B cell (primary cell): ENCODE results near the gene ZDHHC12. TPM values are rescaled to one million over a fixed set of nuclear protein-coding genes. Genes with fewer than 3 reads are reported as not detected.

Source experiments
- ATAC-seq: fragments of 200-7000 bp; cut with Tn5 transposase; one replicate; pipeline ENCODE4 v1.10.0; 2021; ENCODE audit warnings: low read depth, mild to moderate bottlenecking, moderate number of reproducible peaks, moderate library complexity
- CTCF ChIA-PET: fragments of 350-600 bp; sonication (Branson Sonifier 250); formaldehyde crosslinking; loops from one replicate; lab custom pipeline; 2021; ENCODE audit warnings: antibody characterized with exemption, inconsistent platforms; lab: Charles Lee
- POLR2A ChIA-PET: fragments of 350-600 bp; sonication (Branson Sonifier 250); formaldehyde crosslinking; loops from one replicate; lab custom pipeline; 2021; ENCODE audit warnings: antibody characterized with exemption; lab: Charles Lee
- DNase-seq: peaks from one replicate; pipeline ENCODE4 v3.0.0; 2013
- H2AFZ ChIP-seq: 2 replicates; pipeline ENCODE4 v1.6.1; 2012; ENCODE audit warnings: mild to moderate bottlenecking, low read depth, low read length; ENCODE audit not compliant: insufficient read depth, poor library complexity, severe bottlenecking
- H3K27ac ChIP-seq, 2 donors: 1 replicate in 1 of 2; 2 replicates in 1 of 2; pipeline ENCODE4 v1.5.1; 2012 to 2013; ENCODE audit warnings: low read length in 2 of 2, mild to moderate bottlenecking in 2 of 2, moderate library complexity in 1 of 2
- H3K27me3 ChIP-seq, 4 experiments: fragments of 200-600 bp in 1 of 4; sonication (generic) in 1 of 4; replicated peaks in 1 of 4; 1 replicate in 2 of 4; 2 replicates in 2 of 4; pipeline versions ENCODE4 v1.6.1 to v1.7.0; 2013 to 2016; ENCODE audit warnings: low read length in 3 of 4, mild to moderate bottlenecking in 2 of 4, mixed read lengths in 1 of 4, moderate library complexity in 1 of 4; ENCODE audit not compliant: insufficient read depth in 4 of 4, control insufficient read depth in 3 of 4; ENCODE audit errors: control extremely low read depth in 1 of 4
- H3K36me3 ChIP-seq, 2 experiments: replicated peaks in 1 of 2; 1 replicate in 1 of 2; 2 replicates in 1 of 2; pipeline versions ENCODE4 v1.6.1 to v1.7.1; 2013; ENCODE audit warnings: low read length in 1 of 2; ENCODE audit not compliant: insufficient read depth in 2 of 2, control insufficient read depth in 1 of 2; ENCODE audit errors: control extremely low read depth in 1 of 2, extremely low read depth in 1 of 2
- H3K4me1 ChIP-seq, 2 donors: fragments of 200-600 bp in 1 of 2; sonication (generic) in 1 of 2; 1 replicate in 1 of 2; 2 replicates in 1 of 2; pipeline versions ENCODE4 v1.5.1 to v1.6.1; 2013 to 2017; ENCODE audit warnings: low read length in 2 of 2; ENCODE audit not compliant: control insufficient read depth in 2 of 2, insufficient read depth in 2 of 2
- H3K4me2 ChIP-seq: replicated peaks from 2 replicates; pipeline ENCODE3; 2012; ENCODE audit warnings: mild to moderate bottlenecking, low read depth, low read length; ENCODE audit not compliant: poor library complexity, severe bottlenecking
- H3K4me3 ChIP-seq, 5 experiments: fragments of 200-600 bp in 1 of 5; sonication (generic) in 1 of 5; 1 replicate in 3 of 5; 2 replicates in 2 of 5; pipeline versions ENCODE4 v1.5.1 to v1.7.0; 2011 to 2016; ENCODE audit warnings: low read length in 4 of 5, mild to moderate bottlenecking in 4 of 5, low read depth in 2 of 5, control low read depth in 1 of 5, moderate library complexity in 1 of 5; ENCODE audit not compliant: insufficient read depth in 1 of 5; ENCODE audit errors: control extremely low read depth in 1 of 5, extremely low read depth in 1 of 5
- H3K79me2 ChIP-seq: fragments of 200-600 bp; sonication (generic); one replicate; pipeline ENCODE4 v1.6.0; 2016; ENCODE audit warnings: low read length; ENCODE audit not compliant: control insufficient read depth, insufficient read depth
- H3K9ac ChIP-seq: fragments of 200-600 bp; sonication (generic); 2 replicates; pipeline ENCODE4 v1.6.1; 2017; ENCODE audit warnings: mild to moderate bottlenecking, low read length, moderate library complexity
- H3K9me3 ChIP-seq, 3 donors: one replicate each; pipeline versions ENCODE4 v1.6.1 to v1.7.1; 2013; ENCODE audit warnings: low read length in 2 of 3; ENCODE audit not compliant: control insufficient read depth in 2 of 3, insufficient read depth in 1 of 3; ENCODE audit errors: control extremely low read depth in 1 of 3
- H4K20me1 ChIP-seq: 2 replicates; pipeline ENCODE4 v1.6.0; 2012; ENCODE audit warnings: mild to moderate bottlenecking, low read length; ENCODE audit not compliant: insufficient read depth, control insufficient read depth, poor library complexity, severe bottlenecking
- H3K27ac Mint-ChIP-seq: one replicate; pipeline ENCODE4 v1.8.0; 2021; ENCODE audit warnings: mixed read lengths
- H3K27me3 Mint-ChIP-seq: one replicate; pipeline ENCODE4 v1.8.0; 2021; ENCODE audit warnings: mixed read lengths
- H3K4me1 Mint-ChIP-seq: one replicate; pipeline ENCODE4 v1.8.0; 2021; ENCODE audit warnings: mixed read lengths
- H3K4me3 Mint-ChIP-seq: one replicate; pipeline ENCODE4 v1.8.0; 2021; ENCODE audit warnings: mixed read lengths
- H3K9me3 Mint-ChIP-seq: one replicate; pipeline ENCODE4 v1.8.0; 2022; ENCODE audit warnings: mixed read lengths; ENCODE audit not compliant: insufficient read depth
- EZH2 ChIP-seq: IDR thresholded peaks from 2 replicates; pipeline ENCODE4 v1.6.1; 2012; ENCODE audit warnings: borderline replicate concordance, low read depth, mild to moderate bottlenecking, moderate library complexity, low read length; ENCODE audit not compliant: insufficient read depth, poor library complexity, severe bottlenecking
- WGBS: methylation state at CpG from one replicate; pipeline ENCODE4 v1.1.5; 2013; ENCODE audit warnings: missing lambda C conversion rate; ENCODE audit not compliant: insufficient coverage; 5-methylcytosine and 5-hydroxymethylcytosine counted together
- intact Hi-C: fragments of 100-400 bp; cut with micrococcal nuclease; formaldehyde crosslinking; loops from one replicate; pipeline ENCODE4 v1.10.0; 2022
- polyA plus RNA-seq: library from polyadenylated mRNA; depleted of rRNA; stranded (reverse); fragments of >200 nt; gene quantifications from 2 replicates; pipeline ENCODE4 v1.2.3, GENCODE V29; 2012
- total RNA-seq, 2 donors: library from RNA; stranded (reverse); fragments of 120-200 nt in 1 of 2; gene quantifications; 1 replicate in 1 of 2; 2 replicates in 1 of 2; pipeline versions ENCODE4 v1.2.3 to v1.2.4, GENCODE V29; 2013 to 2022
- TF ChIP-seq, protein P1 (sequence below): fragments of 200-600 bp; IDR thresholded peaks from one replicate; pipeline ENCODE4 v1.8.0; 2022; ENCODE audit warnings: antibody characterized with exemption, mild to moderate bottlenecking

Gene ZDHHC12
- total and polyA plus RNA-seq, 2 donors (not counting 1 experiment from before 2014, with no cell fraction given), result 28.5 to 47.0 TPM

DNA sequence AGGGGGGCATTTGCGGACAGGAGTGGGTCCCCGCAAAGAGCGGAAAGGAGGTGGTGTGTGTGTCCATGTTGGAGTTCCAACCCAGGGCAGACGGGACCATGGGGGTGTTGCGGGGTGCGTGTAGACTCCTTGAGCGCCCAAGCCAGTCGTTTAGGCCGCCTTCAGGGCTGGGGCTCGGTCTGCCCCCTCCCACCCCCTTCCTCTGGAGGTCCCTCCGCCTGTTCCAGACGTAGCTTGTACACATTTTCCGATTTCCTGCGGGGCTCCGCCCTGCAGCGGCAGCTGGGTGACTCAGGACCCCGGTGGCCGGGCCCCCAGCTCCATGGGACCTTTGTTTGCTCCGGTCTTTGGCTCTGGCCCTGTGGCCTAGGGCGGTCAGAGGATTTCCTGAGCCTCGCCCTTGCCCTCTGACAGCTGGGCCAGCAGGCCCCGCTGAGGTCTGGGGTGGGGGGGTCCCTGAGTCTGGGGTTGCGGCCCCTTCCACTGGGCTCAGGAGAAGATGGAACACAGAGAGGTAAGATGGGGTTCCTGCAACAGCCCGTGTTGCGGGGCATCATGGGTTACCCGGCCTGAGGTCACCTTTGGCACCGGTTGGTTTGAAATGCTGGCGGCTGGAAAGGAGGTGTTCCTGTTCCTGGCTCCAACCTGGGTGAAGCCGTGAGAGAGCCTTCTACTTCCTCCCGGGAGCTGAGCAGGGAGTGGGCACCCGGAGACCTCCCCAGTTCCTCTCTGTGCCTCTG is 20.1 kb downstream of the ZDHHC12 start:
- Mint-ChIP-seq H3K9me3 (no peaks in the 10 kb centered on the region), H3K27me3 (no peaks in the 10 kb centered on the region), H3K4me1 (peaks cover 10% of the 10 kb centered on the region), H3K4me3 (peak overlapping the region; percentile 91), H3K27ac (peak overlapping the region; percentile 76)
- no peak overlapping the region for H3K27ac ChIP-seq
- no peaks in the 10 kb centered on the region for H3K79me2 ChIP-seq
- TF ChIP-seq EZH2, result no peak
- TF ChIP-seq, protein P1, sequence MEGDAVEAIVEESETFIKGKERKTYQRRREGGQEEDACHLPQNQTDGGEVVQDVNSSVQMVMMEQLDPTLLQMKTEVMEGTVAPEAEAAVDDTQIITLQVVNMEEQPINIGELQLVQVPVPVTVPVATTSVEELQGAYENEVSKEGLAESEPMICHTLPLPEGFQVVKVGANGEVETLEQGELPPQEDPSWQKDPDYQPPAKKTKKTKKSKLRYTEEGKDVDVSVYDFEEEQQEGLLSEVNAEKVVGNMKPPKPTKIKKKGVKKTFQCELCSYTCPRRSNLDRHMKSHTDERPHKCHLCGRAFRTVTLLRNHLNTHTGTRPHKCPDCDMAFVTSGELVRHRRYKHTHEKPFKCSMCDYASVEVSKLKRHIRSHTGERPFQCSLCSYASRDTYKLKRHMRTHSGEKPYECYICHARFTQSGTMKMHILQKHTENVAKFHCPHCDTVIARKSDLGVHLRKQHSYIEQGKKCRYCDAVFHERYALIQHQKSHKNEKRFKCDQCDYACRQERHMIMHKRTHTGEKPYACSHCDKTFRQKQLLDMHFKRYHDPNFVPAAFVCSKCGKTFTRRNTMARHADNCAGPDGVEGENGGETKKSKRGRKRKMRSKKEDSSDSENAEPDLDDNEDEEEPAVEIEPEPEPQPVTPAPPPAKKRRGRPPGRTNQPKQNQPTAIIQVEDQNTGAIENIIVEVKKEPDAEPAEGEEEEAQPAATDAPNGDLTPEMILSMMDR, result no peak
- H3K27me3 ChIP-seq, result no peaks in the 10 kb centered on the region
- WGBS, result 80% methylated on average over 29 of the region's 31 CpGs
- DNase-seq (no peak), ATAC-seq (no peak)
- H3K9ac ChIP-seq, result no peak overlapping the region
- no peaks in the 10 kb centered on the region for H4K20me1 ChIP-seq
- POLR2A ChIA-PET, result no interaction called here
- CTCF ChIA-PET, result interaction anchor here (1.4 to 1.6 kb wide), 2 partner anchors 13 to 17 kb away, joined by 3 read pairs; no protein-coding TSS in a partner anchor
- no peaks in the 10 kb centered on the region for H3K9me3 ChIP-seq
- H3K4me1 ChIP-seq, result peaks cover 9 to 17% of the 10 kb centered on the region in 2 donors
- H3K4me2 ChIP-seq, result peak overlapping the region; percentile 98
- no peaks in the 10 kb centered on the region for H3K36me3 ChIP-seq
- peak overlapping the region in 3 of 5 experiments; percentile 49 to 83 (median 67) for H3K4me3 ChIP-seq
- H2AFZ ChIP-seq, result peak overlapping the region; percentile 88
- intact Hi-C loops, result loop anchor here (1.0 to 5.0 kb wide), 2 partner anchors 21 to 46 kb away; partner anchors contain the start of genes DYNC2I2 and ZDHHC12
